Neural progenitor cell (in vitro differentiated cells): ENCODE results near the gene B3GNT5. TPM values are rescaled to one million over a fixed set of nuclear protein-coding genes. Genes with fewer than 3 reads are reported as not detected.

Experiments used
- DNase-seq: peaks from one replicate; pipeline ENCODE4 v3.0.0-alpha.2; 2016; ENCODE audit warnings: low spot score
- H2AFZ ChIP-seq: fragments of 200-600 bp; sonication (generic); replicated peaks from 2 replicates; pipeline ENCODE4 v1.6.1; 2016; ENCODE audit warnings: antibody characterized with exemption
- H3F3A ChIP-seq: fragments of 200-600 bp; sonication (generic); 2 replicates; pipeline ENCODE4 v1.6.1; 2016; ENCODE audit warnings: antibody characterized with exemption, low read depth
- H3K27ac ChIP-seq: fragments of 200-600 bp; sonication (generic); 2 replicates; pipeline ENCODE4 v1.5.1; 2016; ENCODE audit warnings: mild to moderate bottlenecking
- H3K27me3 ChIP-seq: fragments of 200-600 bp; sonication (generic); 2 replicates; pipeline ENCODE4 v1.6.1; 2016; ENCODE audit warnings: mild to moderate bottlenecking, moderate library complexity
- H3K36me3 ChIP-seq: fragments of 200-600 bp; sonication (generic); 2 replicates; pipeline ENCODE4 v1.5.1; 2016
- H3K4me1 ChIP-seq: fragments of 200-600 bp; sonication (generic); 2 replicates; pipeline ENCODE4 v1.6.1; 2016; ENCODE audit warnings: mixed run types
- H3K4me2 ChIP-seq: fragments of 200-600 bp; sonication (generic); 2 replicates; pipeline ENCODE4 v1.6.1; 2016
- H3K4me3 ChIP-seq: fragments of 200-600 bp; sonication (generic); 2 replicates; pipeline ENCODE4 v1.5.1; 2016
- H3K79me2 ChIP-seq: fragments of 200-600 bp; sonication (generic); 2 replicates; pipeline ENCODE4 v1.6.1; 2016; ENCODE audit warnings: low read depth
- H3K9ac ChIP-seq: fragments of 200-600 bp; sonication (generic); 2 replicates; pipeline ENCODE4 v1.6.1; 2016
- H3K9me3 ChIP-seq: fragments of 200-600 bp; sonication (generic); 2 replicates; pipeline ENCODE4 v1.5.1; 2016; ENCODE audit warnings: low read depth
- H4K20me1 ChIP-seq: fragments of 200-600 bp; sonication (generic); 2 replicates; pipeline ENCODE4 v1.6.1; 2016; ENCODE audit warnings: low read depth
- H3K27ac Mint-ChIP-seq: 3 replicates; pipeline ENCODE4 v1.8.0; 2021; ENCODE audit warnings: mixed read lengths
- H3K27me3 Mint-ChIP-seq: 2 replicates; pipeline ENCODE4 v1.8.0; 2022; ENCODE audit warnings: low read depth, mild to moderate bottlenecking, inconsistent platforms, moderate library complexity, mixed read lengths; ENCODE audit not compliant: insufficient read depth
- H3K36me3 Mint-ChIP-seq: 3 replicates; pipeline ENCODE4 v1.8.0; 2021; ENCODE audit warnings: mixed read lengths
- H3K4me1 Mint-ChIP-seq: 3 replicates; pipeline ENCODE4 v1.8.0; 2021; ENCODE audit warnings: mixed read lengths
- H3K4me3 Mint-ChIP-seq: 3 replicates; pipeline ENCODE4 v1.8.0; 2021; ENCODE audit warnings: mild to moderate bottlenecking, moderate library complexity, mixed read lengths
- H3K9me3 Mint-ChIP-seq: 3 replicates; pipeline ENCODE4 v1.8.0; 2020; ENCODE audit warnings: mixed read lengths
- EZH2 ChIP-seq: fragments of 200-600 bp; sonication (generic); IDR thresholded peaks from 2 replicates; pipeline ENCODE4 v1.6.1; 2017; ENCODE audit warnings: antibody characterized with exemption, mild to moderate bottlenecking, moderate library complexity
- EZH2phosphoT487 ChIP-seq: fragments of 200-600 bp; sonication (generic); IDR thresholded peaks from 2 replicates; pipeline ENCODE4 v1.6.1; 2017; ENCODE audit warnings: antibody characterized with exemption
- total RNA-seq: library from RNA; depleted of rRNA; stranded (reverse); fragments of >200 nt; gene quantifications from 2 replicates; pipeline ENCODE4 v1.2.3, GENCODE V29; 2015; ENCODE audit warnings: low replicate concordance
- TF ChIP-seq, protein P1 (sequence below): fragments of 200-600 bp; sonication (generic); IDR thresholded peaks from 2 replicates; pipeline ENCODE4 v1.5.1; 2017; ENCODE audit warnings: antibody characterized with exemption, mild to moderate bottlenecking

B3GNT5 gene
- total RNA-seq, 1 donor from 2014 or later = 14.1 TPM

- Histone ChIP-seq H3K4me2 (no peak overlapping the region), H3K27ac (no peak overlapping the region), H3K9ac (no peak overlapping the region), H3K9me3 (no peaks in the 10 kb centered on the region), H3K4me1 (no peaks in the 10 kb centered on the region), H3F3A (no peaks in the 10 kb centered on the region), H3K4me3 (no peak overlapping the region), H4K20me1 (no peaks in the 10 kb centered on the region), H3K79me2 (no peaks in the 10 kb centered on the region), H3K36me3 (no peaks in the 10 kb centered on the region), H3K27me3 (no peaks in the 10 kb centered on the region), H2AFZ (no peak overlapping the region)
- no peak for DNase-seq
- peaks cover 2% of the 10 kb centered on the region for H3K27me3 Mint-ChIP-seq
- no peak overlapping the region for H3K27ac Mint-ChIP-seq
- H3K9me3 Mint-ChIP-seq = no peaks in the 10 kb centered on the region
- peaks cover 8% of the 10 kb centered on the region for H3K4me1 Mint-ChIP-seq
- H3K36me3 Mint-ChIP-seq = no peaks in the 10 kb centered on the region
- TF ChIP-seq EZH2 (no peak), EZH2phosphoT487 (no peak)
- TF ChIP-seq, protein P1, sequence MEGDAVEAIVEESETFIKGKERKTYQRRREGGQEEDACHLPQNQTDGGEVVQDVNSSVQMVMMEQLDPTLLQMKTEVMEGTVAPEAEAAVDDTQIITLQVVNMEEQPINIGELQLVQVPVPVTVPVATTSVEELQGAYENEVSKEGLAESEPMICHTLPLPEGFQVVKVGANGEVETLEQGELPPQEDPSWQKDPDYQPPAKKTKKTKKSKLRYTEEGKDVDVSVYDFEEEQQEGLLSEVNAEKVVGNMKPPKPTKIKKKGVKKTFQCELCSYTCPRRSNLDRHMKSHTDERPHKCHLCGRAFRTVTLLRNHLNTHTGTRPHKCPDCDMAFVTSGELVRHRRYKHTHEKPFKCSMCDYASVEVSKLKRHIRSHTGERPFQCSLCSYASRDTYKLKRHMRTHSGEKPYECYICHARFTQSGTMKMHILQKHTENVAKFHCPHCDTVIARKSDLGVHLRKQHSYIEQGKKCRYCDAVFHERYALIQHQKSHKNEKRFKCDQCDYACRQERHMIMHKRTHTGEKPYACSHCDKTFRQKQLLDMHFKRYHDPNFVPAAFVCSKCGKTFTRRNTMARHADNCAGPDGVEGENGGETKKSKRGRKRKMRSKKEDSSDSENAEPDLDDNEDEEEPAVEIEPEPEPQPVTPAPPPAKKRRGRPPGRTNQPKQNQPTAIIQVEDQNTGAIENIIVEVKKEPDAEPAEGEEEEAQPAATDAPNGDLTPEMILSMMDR = no peak
- H3K4me3 Mint-ChIP-seq = no peak overlapping the region
These were observed 25.5 kb downstream of the B3GNT5 start for GRCh38 chr3:183278479-183279088.

DNA sequence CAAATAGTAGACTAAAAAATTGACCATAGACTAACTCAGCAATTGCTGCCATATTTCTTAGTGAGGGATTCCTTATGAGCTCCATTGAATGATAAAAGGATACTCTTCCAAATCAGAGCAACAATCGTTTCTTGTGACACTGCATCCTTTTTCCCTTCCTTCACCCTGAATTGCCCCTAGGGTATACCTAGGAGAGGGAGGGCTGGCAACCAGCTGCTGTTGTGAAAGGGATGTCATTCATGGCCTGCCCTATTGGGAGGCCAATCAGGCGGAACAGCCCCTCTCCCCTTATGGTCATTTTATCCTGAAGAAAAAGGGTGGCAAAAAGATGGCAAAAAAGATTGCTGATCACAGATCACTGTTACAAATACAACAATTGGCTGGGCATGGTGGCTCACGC, 26.3 kb downstream of the B3GNT5 start:
- H3K27me3 Mint-ChIP-seq = peaks cover 2% of the 10 kb centered on the region
- no peak overlapping the region for H3K27ac Mint-ChIP-seq
- H3K4me1 Mint-ChIP-seq = peaks cover 8% of the 10 kb centered on the region
- no peaks in the 10 kb centered on the region for H3K79me2 ChIP-seq
- no peaks in the 10 kb centered on the region for H3K9me3 ChIP-seq
- no peaks in the 10 kb centered on the region for H3K9me3 Mint-ChIP-seq
- H3K9ac ChIP-seq = no peak overlapping the region
- no peak overlapping the region for H3K4me3 ChIP-seq
- no peaks in the 10 kb centered on the region for H3K4me1 ChIP-seq
- no peak for TF ChIP-seq EZH2
- no peak overlapping the region for H3K4me3 Mint-ChIP-seq
- no peak overlapping the region for H2AFZ ChIP-seq
- no peaks in the 10 kb centered on the region for H3F3A ChIP-seq
- H3K27ac ChIP-seq = no peak overlapping the region
- H3K36me3 ChIP-seq = no peaks in the 10 kb centered on the region
- DNase-seq = no peak
- no peak overlapping the region for H3K4me2 ChIP-seq
- H3K27me3 ChIP-seq = no peaks in the 10 kb centered on the region
- no peaks in the 10 kb centered on the region for H4K20me1 ChIP-seq
- H3K36me3 Mint-ChIP-seq = no peaks in the 10 kb centered on the region

DNA sequence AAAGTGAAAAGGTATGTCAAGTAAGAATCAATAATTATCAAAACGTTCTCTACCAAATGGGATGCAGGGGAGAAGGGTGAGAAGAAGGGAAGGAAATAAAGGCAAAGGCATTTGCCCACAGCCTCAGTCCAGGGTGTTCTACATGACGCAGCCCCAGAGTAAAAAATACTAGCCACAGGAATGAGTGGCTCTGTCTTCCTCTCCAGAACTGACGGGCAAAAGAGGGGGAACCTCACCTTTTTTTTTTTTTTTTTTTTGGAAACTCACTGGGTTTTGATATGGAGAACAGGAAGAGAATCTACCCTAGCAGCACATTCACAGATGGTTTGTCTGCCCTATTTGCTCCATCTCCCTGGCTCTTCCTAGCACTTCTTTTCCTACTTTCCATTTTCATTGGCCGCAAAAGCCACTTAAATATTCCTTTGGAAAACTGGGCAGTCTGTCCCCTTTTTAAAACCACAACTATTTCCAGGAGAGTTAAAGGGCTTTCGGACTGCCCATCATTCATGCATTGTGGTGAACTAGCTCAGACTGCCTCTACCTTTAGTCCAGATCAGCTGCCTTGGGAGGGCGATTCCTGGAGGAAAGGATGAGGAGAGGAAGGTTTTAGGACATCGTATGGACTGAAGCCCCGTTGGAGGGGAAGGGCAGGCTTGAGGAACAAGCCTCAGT, 28.2 kb downstream of the B3GNT5 start:
- H3K9me3 ChIP-seq = no peaks in the 10 kb centered on the region
- Mint-ChIP-seq H3K27me3 (peaks cover 2% of the 10 kb centered on the region), H3K36me3 (no peaks in the 10 kb centered on the region), H3K4me3 (no peak overlapping the region), H3K9me3 (no peaks in the 10 kb centered on the region), H3K27ac (no peak overlapping the region), H3K4me1 (peaks cover 8% of the 10 kb centered on the region)
- no peak overlapping the region for H3K9ac ChIP-seq
- H3K27ac ChIP-seq = no peak overlapping the region
- H3K4me2 ChIP-seq = no peak overlapping the region
- no peaks in the 10 kb centered on the region for H4K20me1 ChIP-seq
- TF ChIP-seq EZH2 = no peak
- TF ChIP-seq, protein P1 = no peak
- TF ChIP-seq EZH2phosphoT487 = no peak
- H3K27me3 ChIP-seq = no peaks in the 10 kb centered on the region
- no peaks in the 10 kb centered on the region for H3K79me2 ChIP-seq
- H3K4me3 ChIP-seq = no peak overlapping the region
- DNase-seq = no peak
- no peak overlapping the region for H2AFZ ChIP-seq
- H3K4me1 ChIP-seq = no peaks in the 10 kb centered on the region
- no peaks in the 10 kb centered on the region for H3K36me3 ChIP-seq
- no peaks in the 10 kb centered on the region for H3F3A ChIP-seq

- no peak overlapping the region for H3K27ac ChIP-seq
- no peaks in the 10 kb centered on the region for H4K20me1 ChIP-seq
- H3K4me2 ChIP-seq = no peak overlapping the region
- no peaks in the 10 kb centered on the region for H3F3A ChIP-seq
- no peak overlapping the region for H3K27ac Mint-ChIP-seq
- H3K9ac ChIP-seq = no peak overlapping the region
- no peak overlapping the region for H2AFZ ChIP-seq
- H3K9me3 Mint-ChIP-seq = no peaks in the 10 kb centered on the region
- no peaks in the 10 kb centered on the region for H3K36me3 ChIP-seq
- H3K4me3 Mint-ChIP-seq = no peak overlapping the region
- no peaks in the 10 kb centered on the region for H3K79me2 ChIP-seq
- no peaks in the 10 kb centered on the region for H3K4me1 ChIP-seq
- no peak for DNase-seq
- no peaks in the 10 kb centered on the region for H3K27me3 ChIP-seq
- H3K9me3 ChIP-seq = no peaks in the 10 kb centered on the region
- no peak for TF ChIP-seq EZH2phosphoT487
- TF ChIP-seq, protein P1 = no peak
- no peak for TF ChIP-seq EZH2
- no peaks in the 10 kb centered on the region for H3K36me3 Mint-ChIP-seq
- no peak overlapping the region for H3K4me3 ChIP-seq
- peaks cover 2% of the 10 kb centered on the region for H3K27me3 Mint-ChIP-seq
- H3K4me1 Mint-ChIP-seq = peaks cover 3% of the 10 kb centered on the region
These were observed 30.8 kb downstream of the B3GNT5 start for GRCh38 chr3:183283886-183284285.
